ENCODE data around the gene SMAD7. TPM values are rescaled to one million over a fixed set of nuclear protein-coding genes. Genes with fewer than 3 reads are reported as not detected.

SMAD7 gene
- total RNA-seq, 2 donors from 2014 or later, result 23.3 to 44.5 TPM

GRCh38 chr18:48922226-48922800 lies 28.5 kb downstream of the SMAD7 start:
- intact Hi-C loops (cut with DNase I), result no loop called here
- TF ChIP-seq, protein P1, sequence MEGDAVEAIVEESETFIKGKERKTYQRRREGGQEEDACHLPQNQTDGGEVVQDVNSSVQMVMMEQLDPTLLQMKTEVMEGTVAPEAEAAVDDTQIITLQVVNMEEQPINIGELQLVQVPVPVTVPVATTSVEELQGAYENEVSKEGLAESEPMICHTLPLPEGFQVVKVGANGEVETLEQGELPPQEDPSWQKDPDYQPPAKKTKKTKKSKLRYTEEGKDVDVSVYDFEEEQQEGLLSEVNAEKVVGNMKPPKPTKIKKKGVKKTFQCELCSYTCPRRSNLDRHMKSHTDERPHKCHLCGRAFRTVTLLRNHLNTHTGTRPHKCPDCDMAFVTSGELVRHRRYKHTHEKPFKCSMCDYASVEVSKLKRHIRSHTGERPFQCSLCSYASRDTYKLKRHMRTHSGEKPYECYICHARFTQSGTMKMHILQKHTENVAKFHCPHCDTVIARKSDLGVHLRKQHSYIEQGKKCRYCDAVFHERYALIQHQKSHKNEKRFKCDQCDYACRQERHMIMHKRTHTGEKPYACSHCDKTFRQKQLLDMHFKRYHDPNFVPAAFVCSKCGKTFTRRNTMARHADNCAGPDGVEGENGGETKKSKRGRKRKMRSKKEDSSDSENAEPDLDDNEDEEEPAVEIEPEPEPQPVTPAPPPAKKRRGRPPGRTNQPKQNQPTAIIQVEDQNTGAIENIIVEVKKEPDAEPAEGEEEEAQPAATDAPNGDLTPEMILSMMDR (IDR thresholded peaks at IDR 0.05), result no peak
- no peak for TF ChIP-seq POLR2A (IDR thresholded peaks at IDR 0.05)
- Histone ChIP-seq H3K27ac (peak overlapping the region in 3 of 4 donors; percentile 34 to 65 (median 57)), H3K4me3 (no peak overlapping the region), H3K36me3 (replicated peaks in 1 of 2; ENCODE audit: insufficient read depth in 1 of 2, low read depth in 2 of 2) (no peaks in the 10 kb centered on the region), H3K27me3 (no peaks in the 10 kb centered on the region), H3K4me1 (peaks cover 51% of the 10 kb centered on the region), H3K9me3 (no peaks in the 10 kb centered on the region)
- WGBS, 2 donors, result 48 to 66% methylated on average over 6 to 7 of the region's 7 CpGs
- no peak for DNase-seq
- no peak for ATAC-seq

GRCh38 chr18:48921305-48922225 lies 29.2 kb downstream of the SMAD7 start:
- 92 to 93% methylated on average over 34 of the region's 34 CpGs for WGBS, 2 donors
- Histone ChIP-seq H3K9me3 (no peaks in the 10 kb centered on the region), H3K4me3 (no peak overlapping the region), H3K4me1 (peaks cover 43% of the 10 kb centered on the region), H3K27ac (no peak overlapping the region), H3K36me3 (replicated peaks in 1 of 2; ENCODE audit: insufficient read depth in 1 of 2, low read depth in 2 of 2) (no peaks in the 10 kb centered on the region), H3K27me3 (no peaks in the 10 kb centered on the region)
- ATAC-seq, result no peak
- no peak for TF ChIP-seq POLR2A (IDR thresholded peaks at IDR 0.05)
- TF ChIP-seq, protein P1 (IDR thresholded peaks at IDR 0.05), result no peak
- no peak for DNase-seq
- intact Hi-C loops (cut with DNase I), result no loop called here

DNA sequence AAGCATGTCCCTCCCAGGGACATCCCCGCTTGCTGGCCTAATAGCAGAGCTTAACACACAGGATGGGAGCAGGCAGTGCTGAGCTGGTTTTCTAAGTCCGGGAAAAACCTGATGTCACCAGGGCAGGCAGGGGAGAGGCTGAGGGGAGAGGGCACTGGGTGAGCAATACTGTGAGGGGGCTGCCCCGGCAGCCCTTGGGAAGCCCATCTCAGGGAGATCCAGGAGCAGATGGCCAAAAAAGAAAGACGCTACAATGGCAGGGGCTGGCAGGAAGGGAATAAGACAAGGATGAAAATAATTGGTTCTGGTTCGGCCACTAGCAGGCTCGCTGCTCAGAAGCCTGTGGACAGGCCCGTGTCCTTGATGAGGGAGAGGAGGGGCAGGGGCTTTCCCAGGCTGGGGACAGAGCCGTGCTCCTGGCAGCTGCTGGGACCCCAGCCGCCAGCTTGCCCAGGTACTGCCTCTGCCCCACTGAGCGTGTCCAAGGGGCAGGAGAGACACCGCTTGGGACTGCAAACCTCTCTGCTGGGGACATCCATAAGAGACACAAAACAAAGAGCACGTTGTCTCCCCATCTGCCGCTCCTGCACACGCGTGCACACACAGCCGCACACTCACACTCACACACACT lies 30.2 kb downstream of the SMAD7 start:
- no peak overlapping the region for H3K4me3 ChIP-seq
- H3K36me3 ChIP-seq (replicated peaks in 1 of 2; ENCODE audit: insufficient read depth in 1 of 2, low read depth in 2 of 2), result no peaks in the 10 kb centered on the region
- H3K9me3 ChIP-seq, result no peaks in the 10 kb centered on the region
- no peaks in the 10 kb centered on the region for H3K27me3 ChIP-seq
- peaks cover 36% of the 10 kb centered on the region for H3K4me1 ChIP-seq
- TF ChIP-seq, protein P1 (IDR thresholded peaks at IDR 0.05), result no peak
- TF ChIP-seq POLR2A (IDR thresholded peaks at IDR 0.05), result no peak
- ATAC-seq (no peak), DNase-seq (no peak)
- peak overlapping the region in 2 of 4 donors; percentile 29 to 49 for H3K27ac ChIP-seq
- 73 to 74% methylated on average over 13 to 16 of the region's 16 CpGs for WGBS, 2 donors
- intact Hi-C loops (cut with DNase I), result no loop called here

- no peak for TF ChIP-seq POLR2A (IDR thresholded peaks at IDR 0.05)
- TF ChIP-seq, protein P1 (IDR thresholded peaks at IDR 0.05), result no peak
These were observed 31.2 kb downstream of the SMAD7 start for GRCh38 chr18:48919547-48919946.

More at GRCh38 chr18:48919547-48919946, 31.2 kb downstream of the SMAD7 start:
- no peaks in the 10 kb centered on the region for H3K36me3 ChIP-seq (replicated peaks in 1 of 2; ENCODE audit: insufficient read depth in 1 of 2, low read depth in 2 of 2)
- WGBS, 2 donors, result 70 to 73% methylated on average over 3 of the region's 3 CpGs
- no peaks in the 10 kb centered on the region for H3K27me3 ChIP-seq
- no peak overlapping the region for H3K27ac ChIP-seq
- ATAC-seq, result no peak
- no peak overlapping the region for H3K4me3 ChIP-seq
- no peak for DNase-seq
- no peaks in the 10 kb centered on the region for H3K9me3 ChIP-seq
- H3K4me1 ChIP-seq, result peaks cover 37% of the 10 kb centered on the region
- intact Hi-C loops (cut with DNase I), result no loop called here

Measured in body of pancreas (tissue), 4 donors.